HG02642 (cell line): ENCODE results near the gene PHACTR2.
"Not testable (repeated sequence)": the region's sequence is repeated elsewhere in the genome, so short reads cannot be mapped to it uniquely, and the experiment has no call there.

Experiments used
- ATAC-seq: cut with Tn5 transposase; IDR thresholded peaks from one replicate; pipeline ENCODE4 v1.9.1; 2021; ENCODE audit warnings: mild to moderate bottlenecking; ENCODE audit not compliant: unreplicated experiment, poor library complexity

PHACTR2 gene

DNA sequence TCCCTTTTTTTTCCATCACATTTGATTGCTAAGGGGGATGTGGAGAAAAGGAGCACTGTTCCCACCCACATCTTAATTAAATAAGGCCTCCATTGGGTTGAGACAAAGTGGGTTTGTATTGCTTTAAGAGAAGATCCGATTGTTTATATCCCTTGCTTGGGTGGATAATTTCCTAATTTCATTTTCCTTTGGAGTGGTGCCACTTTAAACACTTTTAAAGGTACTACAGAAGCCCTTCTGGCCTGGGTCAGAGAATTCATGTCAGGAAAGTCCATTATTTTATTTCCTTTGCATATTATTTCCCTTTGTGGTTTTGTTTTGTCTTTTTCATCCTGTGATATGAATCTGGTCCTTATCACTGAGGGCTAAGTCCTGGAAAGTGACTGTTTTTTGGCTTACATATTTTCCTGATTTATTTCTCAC is 56.9 kb downstream of the PHACTR2 start:
- no peak for ATAC-seq

DNA sequence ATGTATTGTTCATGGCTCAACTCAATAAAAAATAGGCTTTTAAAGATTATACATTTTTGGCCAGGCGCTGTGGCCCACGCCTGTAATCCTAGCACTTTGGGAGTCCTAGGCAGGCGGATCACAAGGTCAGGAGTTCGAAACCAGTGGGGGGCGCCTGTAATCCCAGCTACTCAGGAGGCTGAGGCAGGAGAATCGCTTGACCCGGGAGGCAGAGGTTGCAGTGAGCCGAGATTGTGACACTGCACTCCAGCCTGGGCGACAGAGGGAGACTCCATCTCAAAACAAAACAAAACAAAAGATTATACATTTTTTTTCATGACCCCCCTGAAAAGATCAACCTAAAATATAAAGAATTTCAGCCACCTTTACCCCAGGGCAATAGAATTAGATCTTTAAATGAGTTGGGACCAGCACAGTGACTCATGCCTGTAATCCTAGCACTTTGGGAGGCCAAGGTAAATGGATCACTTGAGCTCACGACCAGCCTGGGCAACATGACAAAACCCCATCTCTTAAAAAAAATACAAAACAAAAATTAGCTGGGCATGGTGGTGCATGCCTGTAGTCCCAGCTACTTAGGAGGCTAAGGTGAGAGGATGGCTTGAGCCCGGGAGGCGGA is 60.4 kb downstream of the PHACTR2 start:
- ATAC-seq, result not testable (repeated sequence)

DNA sequence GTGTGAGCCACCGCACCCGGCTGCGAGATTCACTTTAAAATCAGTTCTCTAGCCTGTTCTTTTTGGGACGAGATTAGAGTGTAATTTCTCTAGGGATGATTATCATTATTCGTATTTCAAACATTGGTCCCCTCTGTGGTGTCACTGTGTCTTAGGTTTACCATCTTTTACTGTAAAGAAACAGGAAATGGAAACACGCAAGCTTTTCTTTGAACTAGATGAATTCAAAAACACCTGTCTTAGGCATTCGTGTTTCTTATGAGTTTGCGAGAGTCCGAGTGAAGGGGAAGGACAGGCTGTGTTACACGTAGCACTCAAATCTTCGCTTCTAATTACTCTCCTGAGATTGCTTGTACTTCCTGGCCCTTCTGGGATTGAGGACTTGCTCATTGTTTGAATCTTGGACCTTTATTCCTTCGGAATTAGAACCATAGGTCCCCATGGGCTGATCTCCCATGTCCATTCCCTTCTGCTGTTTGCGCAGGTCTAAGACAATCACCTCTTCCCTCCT is 61.6 kb downstream of the PHACTR2 start:
- no peak for ATAC-seq

DNA sequence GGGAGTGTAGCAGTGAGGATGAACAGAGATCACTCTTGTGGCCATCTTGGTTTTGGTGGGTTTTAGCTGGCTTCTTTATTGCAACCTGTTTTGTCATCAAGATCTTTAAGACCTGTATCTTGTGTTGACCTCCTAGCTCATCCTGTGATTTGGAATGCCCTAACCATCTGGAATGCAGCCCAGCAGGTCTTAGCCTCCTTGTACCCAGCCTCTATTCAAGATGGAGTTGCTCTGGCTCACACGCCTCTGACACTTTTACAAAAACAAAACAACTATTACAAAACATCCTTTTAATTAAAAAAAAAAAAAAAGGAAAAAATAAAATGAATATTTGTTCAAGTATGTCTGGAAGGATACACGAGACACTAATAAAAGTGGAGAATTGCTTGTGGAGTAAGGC is 62.4 kb downstream of the PHACTR2 start:
- no peak for ATAC-seq

DNA sequence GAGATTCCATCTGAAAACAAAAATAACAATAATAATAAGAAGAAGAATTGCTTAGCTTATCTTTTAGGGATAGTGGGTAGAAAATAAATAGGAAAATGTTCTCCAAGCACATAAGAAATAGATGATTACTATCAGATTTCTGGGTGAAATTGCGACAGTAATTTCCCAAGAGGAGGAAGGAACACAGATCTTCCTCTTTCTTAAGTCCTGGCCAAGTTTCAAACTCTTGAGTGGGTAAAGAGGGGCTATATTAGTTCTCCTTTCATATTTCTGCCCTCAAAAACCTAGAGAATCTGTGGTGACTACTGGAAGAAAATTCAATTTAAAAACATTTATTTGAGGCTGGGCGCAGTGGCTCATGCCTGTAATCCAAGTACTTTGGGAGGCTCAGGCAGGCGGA is 63.7 kb downstream of the PHACTR2 start:
- ATAC-seq, result no peak

DNA sequence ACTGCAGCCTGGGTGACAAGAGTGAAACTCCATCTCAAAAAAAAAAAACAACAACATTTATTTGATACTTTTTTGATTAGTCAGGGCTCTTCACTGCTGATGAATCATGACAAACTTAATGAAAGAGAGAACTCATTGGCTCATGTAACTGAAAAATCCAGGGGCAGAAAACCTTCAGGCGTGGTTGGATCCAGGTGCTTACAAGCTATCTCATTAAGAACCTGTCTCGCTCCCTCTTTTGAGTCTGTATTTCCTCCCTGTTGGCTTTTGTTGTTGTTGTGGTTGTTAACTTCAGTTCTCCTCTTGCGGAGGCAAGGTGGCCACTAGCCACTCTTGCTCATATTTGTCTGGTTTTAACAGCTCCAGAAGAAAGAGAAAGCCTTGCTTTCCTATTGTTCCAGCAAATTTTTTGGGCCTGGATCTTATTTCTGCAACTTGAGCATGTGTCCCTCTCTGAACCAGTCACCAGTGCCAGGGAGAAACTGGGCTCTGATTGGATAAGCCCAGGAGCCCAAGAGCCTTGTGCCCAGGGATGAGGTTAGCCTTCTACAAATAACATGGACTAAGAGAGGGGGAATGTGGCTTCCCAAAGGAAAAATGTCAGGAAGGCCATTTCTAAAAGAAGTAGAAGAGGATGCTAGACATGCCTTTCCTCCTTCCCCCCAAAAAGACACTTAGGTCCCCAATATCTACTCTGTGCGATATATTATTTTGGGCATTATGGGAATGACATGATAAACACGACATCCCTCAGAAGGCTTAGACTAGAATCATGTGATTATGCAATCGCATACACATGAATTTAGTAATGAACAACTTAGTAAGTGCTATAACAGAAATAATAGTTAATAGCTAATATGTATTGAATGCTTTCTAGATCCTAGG is 64.5 kb downstream of the PHACTR2 start:
- ATAC-seq, result no peak

DNA sequence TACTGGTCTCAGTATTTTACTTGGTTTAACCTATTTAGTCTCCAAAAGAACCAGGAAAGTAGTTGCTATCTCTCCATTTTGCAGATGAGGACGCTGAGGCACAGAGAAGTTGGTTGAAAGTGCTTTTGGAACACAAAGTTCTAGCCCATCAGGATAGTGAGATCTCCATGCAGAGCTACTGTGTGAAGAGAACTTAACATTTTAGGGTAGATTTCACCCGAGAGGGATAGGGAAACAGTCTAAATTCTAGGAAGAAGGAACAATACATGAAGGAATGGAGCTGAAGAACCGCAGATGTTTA is 65.1 kb downstream of the PHACTR2 start:
- ATAC-seq, result no peak

DNA sequence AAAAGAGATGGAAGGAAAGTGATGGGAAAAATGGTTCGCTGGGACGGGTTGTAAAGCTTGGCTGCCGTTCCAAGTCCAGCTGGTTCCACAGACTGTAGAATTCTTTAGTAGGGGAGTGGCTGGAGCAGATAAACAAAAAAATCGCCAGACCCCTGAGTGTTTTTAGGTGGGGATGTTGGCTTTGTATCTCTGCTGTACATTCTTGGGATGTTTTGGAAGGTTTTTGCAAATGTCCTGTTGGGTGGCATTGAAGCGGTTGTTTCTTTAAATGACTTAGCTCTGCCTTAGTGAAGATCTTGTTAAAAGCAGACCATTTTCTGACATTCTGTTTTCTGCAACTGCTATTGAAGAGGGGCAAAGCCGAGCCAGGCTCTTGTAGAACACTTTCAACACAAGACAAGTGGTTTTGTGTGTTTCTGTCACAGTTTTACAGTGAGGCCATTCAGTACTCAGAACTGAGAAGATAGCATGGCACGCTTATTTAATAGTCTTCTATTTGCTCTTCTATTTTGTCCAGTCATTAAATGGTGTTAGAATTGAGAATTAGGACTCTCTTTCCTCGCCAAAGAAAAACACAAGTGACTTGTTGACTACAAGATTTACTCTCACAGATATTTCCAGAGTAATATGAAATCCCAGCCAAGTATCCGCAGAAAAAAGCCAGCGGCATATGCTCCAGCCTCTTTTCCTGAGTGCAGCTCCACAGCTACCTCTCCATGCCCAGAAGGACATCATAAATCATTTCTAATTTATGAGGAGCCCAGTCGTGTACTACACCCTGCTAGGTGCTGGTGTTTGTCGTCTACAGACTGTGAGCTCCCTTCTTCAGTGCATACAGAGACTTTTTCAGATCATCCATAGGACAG is 65.8 kb downstream of the PHACTR2 start:
- ATAC-seq, result no peak

DNA sequence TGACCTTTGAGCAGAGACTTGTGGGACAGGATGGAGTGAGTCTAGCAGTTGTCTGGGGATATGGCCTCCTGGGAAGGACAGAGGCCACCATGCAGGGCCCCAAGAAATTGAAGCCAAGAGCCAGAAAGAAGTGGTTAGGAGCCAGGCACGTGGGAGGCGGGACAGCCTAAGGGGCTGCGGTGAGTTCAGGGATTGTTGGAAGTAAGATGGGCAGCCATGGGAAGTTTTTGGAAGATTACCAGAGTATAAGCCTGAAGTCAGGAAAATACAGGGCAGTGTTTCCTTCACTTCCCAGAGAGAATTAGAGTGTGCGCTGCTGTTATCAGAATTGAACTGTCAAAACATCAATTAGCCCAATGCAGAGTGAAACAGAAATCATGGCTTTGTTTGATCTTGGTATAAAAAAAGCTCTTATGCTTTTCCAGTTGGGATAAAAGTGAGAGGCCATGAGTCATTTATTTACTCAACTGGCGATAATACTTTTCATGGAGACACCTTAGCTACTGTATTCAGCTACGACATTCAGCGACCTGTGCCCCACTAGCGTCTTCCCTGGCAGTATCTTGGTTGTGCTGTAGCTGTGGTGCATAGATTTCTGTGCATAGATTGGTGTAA is 66.9 kb downstream of the PHACTR2 start:
- no peak for ATAC-seq

DNA sequence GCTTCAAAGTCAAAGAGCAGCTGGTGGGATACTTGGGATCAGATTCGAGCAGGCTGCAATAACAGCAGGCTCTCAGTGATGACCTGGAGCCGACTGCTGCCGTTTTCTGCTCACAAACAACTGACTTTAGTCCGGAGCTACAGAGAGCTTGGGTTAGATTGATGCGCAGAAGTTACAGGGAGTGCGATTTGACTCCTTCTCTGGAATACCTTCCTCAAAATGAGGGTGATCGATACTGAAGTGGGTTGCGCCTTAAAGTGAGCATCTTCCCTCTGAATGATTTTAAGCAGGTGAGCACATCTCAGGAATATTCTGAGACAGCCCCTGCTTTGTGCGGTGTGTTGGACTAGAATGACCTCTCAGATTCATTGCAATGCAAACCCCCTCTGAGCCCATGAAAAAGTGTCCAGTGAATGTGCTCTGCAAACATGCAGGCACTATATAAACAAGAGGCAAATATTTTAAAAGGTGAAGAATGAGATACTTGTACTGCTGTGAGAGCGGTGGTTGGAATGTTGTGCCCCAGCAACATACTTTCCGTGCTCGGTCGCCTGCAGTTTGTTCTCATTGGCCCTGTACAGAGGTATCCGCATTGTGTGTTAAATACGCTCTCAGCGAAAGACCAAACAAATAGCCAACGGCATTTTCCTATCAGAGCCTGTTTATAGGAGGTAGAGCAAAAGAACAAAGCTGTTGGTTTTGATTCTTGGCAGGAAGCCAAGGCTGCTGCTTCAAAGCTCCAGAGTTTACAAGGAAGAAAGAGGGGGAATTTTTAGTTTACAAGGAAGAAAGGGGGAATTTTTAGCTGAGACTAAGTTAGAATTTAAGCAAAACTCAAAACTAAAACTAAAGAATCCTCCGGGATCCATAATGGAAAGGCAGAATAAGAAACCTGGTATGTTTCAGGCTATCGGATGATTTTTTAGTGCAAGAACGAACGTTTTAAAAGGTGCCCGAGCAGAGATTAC is 67.7 kb downstream of the PHACTR2 start:
- ATAC-seq, result no peak

DNA sequence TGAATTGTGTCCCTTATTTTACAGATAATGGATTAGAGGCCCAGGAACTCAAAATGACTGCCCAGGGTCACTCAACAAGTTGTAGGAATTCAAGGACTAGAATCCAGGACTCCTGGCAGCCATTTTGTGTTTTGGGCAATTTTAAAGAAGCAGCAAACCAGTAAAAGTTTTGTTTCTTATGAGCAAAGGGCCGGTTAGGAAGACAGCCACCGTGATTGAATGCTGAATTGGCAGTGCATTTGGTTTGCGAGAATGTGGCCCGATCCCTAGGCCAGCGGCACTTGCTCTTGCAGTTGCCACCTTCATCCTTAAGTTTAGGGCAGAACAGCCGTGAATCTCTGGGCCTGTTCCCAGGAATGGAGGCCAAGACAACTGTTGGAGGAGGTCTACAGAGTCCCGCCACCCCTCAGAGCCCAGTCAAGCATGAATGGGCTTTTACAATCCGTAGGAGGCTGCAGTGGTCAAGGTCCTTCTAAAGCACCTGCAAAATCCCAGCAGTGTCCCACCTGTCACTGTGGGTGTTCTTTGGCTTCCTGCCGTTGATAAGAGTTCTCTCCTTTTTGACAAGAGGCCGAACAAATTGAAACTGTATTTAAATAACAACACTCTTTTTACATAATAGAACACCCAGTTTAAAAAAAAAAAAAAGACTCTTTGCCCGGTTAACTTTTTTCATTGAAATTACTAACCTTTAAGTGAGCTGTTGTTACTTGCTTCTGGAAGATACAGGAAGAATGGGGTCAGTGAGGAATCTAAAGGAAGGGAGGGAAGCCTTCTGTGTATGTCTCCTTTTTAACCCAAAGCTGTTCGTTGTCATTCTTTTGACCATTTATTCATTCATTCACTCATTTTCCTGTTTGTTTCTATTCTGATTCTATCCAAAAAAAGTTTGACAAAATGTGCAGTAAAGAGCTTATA is 68.7 kb downstream of the PHACTR2 start:
- no peak for ATAC-seq

DNA sequence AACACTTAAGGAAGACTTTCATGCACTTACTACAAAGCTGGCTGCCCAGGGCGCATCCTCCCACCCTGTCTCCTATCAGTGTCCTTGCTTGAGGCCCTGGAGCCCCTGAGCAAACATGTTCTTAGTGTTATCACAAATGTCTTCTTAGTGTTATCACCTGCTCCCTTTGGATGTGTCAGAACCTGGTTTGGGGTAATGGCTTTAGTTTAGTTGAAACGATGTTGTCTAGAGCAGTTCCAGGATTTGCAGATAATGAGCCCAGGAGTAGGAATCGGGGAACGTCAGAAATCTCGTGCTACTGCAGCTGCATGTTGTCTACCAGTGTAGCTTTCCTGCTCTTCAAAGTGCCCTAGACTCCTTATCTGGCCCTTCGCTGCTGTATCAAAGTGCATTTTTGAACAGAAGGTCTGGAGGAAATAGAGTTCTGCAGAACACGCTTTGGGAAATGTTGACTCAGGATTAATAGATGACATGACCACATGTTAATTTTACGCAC is 69.6 kb downstream of the PHACTR2 start:
- no peak for ATAC-seq

DNA sequence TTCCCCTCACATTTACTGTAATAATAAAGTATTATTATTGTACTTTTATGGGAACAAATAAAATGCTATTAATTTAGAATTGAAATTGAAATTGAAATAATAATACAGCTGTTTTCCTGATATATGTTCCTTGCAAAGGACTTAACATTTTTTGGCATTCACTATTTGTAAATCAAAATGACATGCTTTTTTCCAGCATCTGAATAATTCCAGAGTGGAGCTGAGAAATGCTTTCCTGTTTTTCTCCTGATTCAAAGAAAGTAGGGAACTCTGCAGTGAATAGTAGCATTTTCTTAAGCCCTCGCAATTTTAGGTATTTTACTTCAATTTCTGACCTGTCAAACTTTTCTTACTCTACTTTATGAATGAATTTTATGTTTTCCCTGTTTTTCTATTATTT is 72.1 kb downstream of the PHACTR2 start:
- ATAC-seq, result no peak

DNA sequence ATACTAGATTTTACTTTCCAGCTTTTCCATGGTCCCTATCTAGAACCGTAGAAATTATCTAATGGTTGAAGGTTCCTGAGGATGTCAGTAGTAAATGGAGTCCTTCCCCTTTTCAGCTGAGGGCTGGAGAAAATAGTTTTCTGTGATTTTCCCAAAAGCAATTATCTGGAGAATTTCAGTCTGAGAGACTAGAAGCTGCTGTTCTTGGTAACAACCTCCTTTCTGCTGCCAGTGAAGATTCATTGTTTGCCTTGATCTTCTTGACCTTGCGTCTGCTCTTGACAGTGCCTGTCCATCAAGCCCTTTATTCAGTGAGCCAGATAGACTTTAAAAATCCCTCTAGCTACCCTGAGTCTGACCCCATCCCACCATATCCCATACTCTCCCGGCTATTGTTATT is 73.1 kb downstream of the PHACTR2 start:
- ATAC-seq, result no peak

DNA sequence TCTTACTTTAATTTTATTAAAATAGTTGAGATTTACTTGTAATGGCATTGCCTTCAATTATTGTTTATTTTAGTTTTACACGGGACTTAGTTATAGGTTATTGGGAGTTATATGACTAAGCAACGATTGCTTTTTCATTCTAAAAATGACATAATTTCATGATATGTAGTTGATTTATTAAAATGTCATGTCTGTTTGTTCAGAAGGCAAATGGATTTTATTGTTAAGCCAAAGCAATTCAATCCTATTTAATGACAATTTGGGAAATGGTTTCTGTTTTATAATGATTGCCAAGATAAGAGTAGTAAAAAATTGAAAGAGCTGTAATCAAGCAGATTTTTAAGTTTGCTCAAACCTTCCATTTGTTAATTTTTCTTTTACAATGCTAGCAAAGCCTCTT is 74.7 kb downstream of the PHACTR2 start:
- no peak for ATAC-seq

DNA sequence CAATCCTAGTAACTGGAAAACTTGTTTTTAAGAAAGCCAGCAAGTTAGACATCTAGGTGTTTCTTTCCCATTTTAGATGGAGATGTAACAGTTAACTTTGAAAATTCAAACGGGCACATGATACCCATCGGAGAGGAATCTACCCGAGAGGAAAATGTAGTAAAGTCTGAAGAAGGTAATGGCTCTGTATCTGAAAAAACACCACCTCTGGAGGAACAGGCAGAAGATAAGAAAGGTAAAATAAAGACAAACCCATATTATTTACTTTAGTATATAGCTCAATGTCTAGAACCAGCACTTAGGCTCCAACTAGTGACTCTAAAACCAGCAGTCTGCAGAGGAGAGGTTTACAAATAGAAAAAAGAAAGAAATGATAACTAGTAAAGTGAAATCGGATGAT is 75.9 kb downstream of the PHACTR2 start:
- no peak for ATAC-seq

DNA sequence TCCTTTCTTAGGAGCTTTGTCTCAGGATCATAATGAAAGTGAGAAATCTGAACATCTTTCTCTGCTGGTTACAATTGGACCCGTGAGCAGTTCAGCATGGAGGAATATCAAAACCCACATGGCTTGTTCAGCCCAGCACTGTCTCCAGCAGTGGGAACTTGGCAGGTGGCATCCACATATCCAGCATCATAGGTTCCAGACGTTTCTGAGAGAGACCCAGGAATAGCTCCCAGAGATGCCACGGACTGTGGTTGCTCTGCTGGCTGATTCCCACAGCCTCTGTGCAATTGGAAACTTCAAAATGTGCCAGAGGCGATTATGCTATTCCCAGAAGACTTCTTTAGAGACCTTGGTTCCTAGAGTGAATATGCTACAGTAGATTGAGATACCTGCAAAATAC is 76.4 kb downstream of the PHACTR2 start:
- no peak for ATAC-seq

DNA sequence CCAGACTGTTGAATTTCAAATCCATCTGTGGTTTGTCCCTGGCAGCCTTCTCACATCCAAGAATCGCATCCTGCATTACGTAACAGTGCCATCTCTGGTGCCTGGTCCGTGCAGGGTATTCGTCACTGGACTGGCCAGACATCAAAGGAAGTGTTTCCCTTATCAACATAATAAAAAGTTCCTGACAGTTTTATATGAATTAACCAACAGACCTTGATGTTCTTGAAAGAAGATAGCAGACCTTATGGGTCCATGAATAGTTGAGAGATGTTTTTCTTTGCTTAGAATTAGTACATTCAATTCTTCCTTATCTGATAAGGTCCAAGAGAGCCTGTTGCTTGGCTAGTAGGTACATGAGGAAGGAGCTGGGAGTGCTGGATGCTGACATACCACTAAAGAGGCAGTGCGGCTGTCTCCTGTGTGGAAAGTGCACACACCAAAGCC is 77.6 kb downstream of the PHACTR2 start:
- ATAC-seq, result no peak
